Measurements from ENCODE around the gene EPPIN.

Gene EPPIN

GRCh38 chr20:45545351-45545750, 1.9 kb downstream of the EPPIN start:
- H3K4me2 ChIP-seq (ENCODE audit: low read depth, low read length, poor library complexity, severe bottlenecking), result no peak overlapping the region
- H4K20me1 ChIP-seq (ENCODE audit: insufficient read depth, low read length, poor library complexity, severe bottlenecking), result no peaks in the 10 kb centered on the region
- no peaks in the 10 kb centered on the region for H3K9me3 ChIP-seq (ENCODE audit: insufficient read depth, low read depth, low read length)
- no peaks in the 10 kb centered on the region for H3K79me2 ChIP-seq (ENCODE audit: insufficient read depth, low read length)
- H3K4me1 ChIP-seq (ENCODE audit: insufficient read depth, low read length, poor library complexity, severe bottlenecking), result no peaks in the 10 kb centered on the region
- H3K27me3 ChIP-seq (ENCODE audit: insufficient read depth, low read length, poor library complexity, severe bottlenecking), result no peaks in the 10 kb centered on the region
- H2AFZ ChIP-seq (ENCODE audit: low read length), result no peak overlapping the region
- H3K9me2 ChIP-seq (replicated peaks; ENCODE audit: low read depth, low read length), result no peaks in the 10 kb centered on the region
- H3K9ac ChIP-seq (ENCODE audit: low read depth, low read length, poor library complexity, severe bottlenecking), result no peak overlapping the region
- no peak overlapping the region for H3K4me3 ChIP-seq (ENCODE audit: low read length, poor library complexity, severe bottlenecking)
- H3F3A ChIP-seq (ENCODE audit: low read depth), result no peaks in the 10 kb centered on the region
- TF ChIP-seq CTCF (conservative IDR thresholded peaks at IDR 0.05; ENCODE audit: low read length) (no peak), EZH2phosphoT487 (IDR thresholded peaks at IDR 0.05; ENCODE audit: borderline replicate concordance) (no peak)
- H3K36me3 ChIP-seq (ENCODE audit: insufficient read depth, low read length), result no peaks in the 10 kb centered on the region

- H3K9me3 ChIP-seq (ENCODE audit: insufficient read depth, low read depth, low read length), result no peaks in the 10 kb centered on the region
- no peak within 1 kb of the TSS for H3K4me3 ChIP-seq (ENCODE audit: low read length, poor library complexity, severe bottlenecking)
- H3K79me2 ChIP-seq (ENCODE audit: insufficient read depth, low read length), result no peaks in the 10 kb centered on the region
- no peaks in the 10 kb centered on the region for H3K27me3 ChIP-seq (ENCODE audit: insufficient read depth, low read length, poor library complexity, severe bottlenecking)
- TF ChIP-seq EZH2phosphoT487 (IDR thresholded peaks at IDR 0.05; ENCODE audit: borderline replicate concordance) (no peak), CTCF (conservative IDR thresholded peaks at IDR 0.05; ENCODE audit: low read length) (no peak)
- H2AFZ ChIP-seq (ENCODE audit: low read length), result no peak within 1 kb of the TSS
- H3K36me3 ChIP-seq (ENCODE audit: insufficient read depth, low read length), result no peaks in the 10 kb centered on the region
- H3K4me2 ChIP-seq (ENCODE audit: low read depth, low read length, poor library complexity, severe bottlenecking), result no peak within 1 kb of the TSS
- no peak within 1 kb of the TSS for H3K9ac ChIP-seq (ENCODE audit: low read depth, low read length, poor library complexity, severe bottlenecking)
- H3K4me1 ChIP-seq (ENCODE audit: insufficient read depth, low read length, poor library complexity, severe bottlenecking), result no peaks in the 10 kb centered on the region
- H4K20me1 ChIP-seq (ENCODE audit: insufficient read depth, low read length, poor library complexity, severe bottlenecking), result no peaks in the 10 kb centered on the region
- no peaks in the 10 kb centered on the region for H3K9me2 ChIP-seq (replicated peaks; ENCODE audit: low read depth, low read length)
- no peaks in the 10 kb centered on the region for H3F3A ChIP-seq (ENCODE audit: low read depth)
These were observed 7.8 kb downstream of the EPPIN start, which contains the start of gene WFDC6 for GRCh38 chr20:45539382-45539781. Gene WFDC6, minus strand, starts transcription at chr20:45539482. Its CDS starts 75 bp downstream, at chr20:45539407.

GRCh38 chr20:45538209-45538799, 8.9 kb downstream of the EPPIN start:
- no peak; the same call in 1 of the 2 replicates for TF ChIP-seq CTCF (conservative IDR thresholded peaks at IDR 0.05; ENCODE audit: low read length)
- TF ChIP-seq EZH2phosphoT487 (IDR thresholded peaks at IDR 0.05; ENCODE audit: borderline replicate concordance), result no peak
- H4K20me1 ChIP-seq (ENCODE audit: insufficient read depth, low read length, poor library complexity, severe bottlenecking), result no peaks in the 10 kb centered on the region
- no peak overlapping the region for H3K4me3 ChIP-seq (ENCODE audit: low read length, poor library complexity, severe bottlenecking)
- no peaks in the 10 kb centered on the region for H3F3A ChIP-seq (ENCODE audit: low read depth)
- H3K4me1 ChIP-seq (ENCODE audit: insufficient read depth, low read length, poor library complexity, severe bottlenecking), result no peaks in the 10 kb centered on the region
- H3K4me2 ChIP-seq (ENCODE audit: low read depth, low read length, poor library complexity, severe bottlenecking), result no peak overlapping the region
- no peak overlapping the region for H2AFZ ChIP-seq (ENCODE audit: low read length)
- no peaks in the 10 kb centered on the region for H3K9me3 ChIP-seq (ENCODE audit: insufficient read depth, low read depth, low read length)
- H3K79me2 ChIP-seq (ENCODE audit: insufficient read depth, low read length), result no peaks in the 10 kb centered on the region
- no peak overlapping the region for H3K9ac ChIP-seq (ENCODE audit: low read depth, low read length, poor library complexity, severe bottlenecking)
- no peaks in the 10 kb centered on the region for H3K9me2 ChIP-seq (replicated peaks; ENCODE audit: low read depth, low read length)
- no peaks in the 10 kb centered on the region for H3K36me3 ChIP-seq (ENCODE audit: insufficient read depth, low read length)
- no peaks in the 10 kb centered on the region for H3K27me3 ChIP-seq (ENCODE audit: insufficient read depth, low read length, poor library complexity, severe bottlenecking)

Measured in Loucy (cell line).